Heart left ventricle (tissue), 13 donors: ENCODE results near the gene CBX1.

Experiments
- POLR2A ChIP-seq, 2 donors: fragments of 450-650 bp; IDR thresholded peaks; one replicate each; pipeline ENCODE4 v1.6.1; 2017; ENCODE audit warnings: antibody characterized with exemption in 2 of 2, mild to moderate bottlenecking in 2 of 2, moderate library complexity in 2 of 2
- TF ChIP-seq, protein P1 (sequence below), 12 donors: fragments of 200-600 bp; sonication (generic) in 4 of 12; IDR thresholded peaks; one replicate each; pipeline versions ENCODE4 v1.5.0 to v1.8.0; 2018 to 2022; ENCODE audit warnings: antibody characterized with exemption in 12 of 12, mild to moderate bottlenecking in 5 of 12
- donor health status: ischemic (EF 13 %, LVEDD 7.1; RV severe dilation, severe dysfunction).
- donor health status: DM: no; HTN: yes; CAD: no.
- donor health status: DM: no; HTN: no; CAD: no.
- donor health status: ischemic (EF 25% LVEDD 6.9; RV normal size, moderate dysfunction).
- donor health status: ischemic (EF 25% LVEDD 5.7; RV mildly dilated, moderate dysfunction).
- donor health status: ischemic (EF 35%, LVEDD 5.7; RV mildly dilated, moderate dysfunction).
- donor health status: nonischemic (EF 11% LVEDD 7.7; RV severe dilation, severe dysfunction).
- donor health status: DM: yes; HTN: yes; CAD: no.
- donor health status: PGD.
- donor health status: ischemic (EF 29% LVEDD 5.4; RV normal size, mild dysfunction).
- donor health status: nonischemic (EF 23%, LVEDD 6.1; RV moderate dilation, normal function).

DNA sequence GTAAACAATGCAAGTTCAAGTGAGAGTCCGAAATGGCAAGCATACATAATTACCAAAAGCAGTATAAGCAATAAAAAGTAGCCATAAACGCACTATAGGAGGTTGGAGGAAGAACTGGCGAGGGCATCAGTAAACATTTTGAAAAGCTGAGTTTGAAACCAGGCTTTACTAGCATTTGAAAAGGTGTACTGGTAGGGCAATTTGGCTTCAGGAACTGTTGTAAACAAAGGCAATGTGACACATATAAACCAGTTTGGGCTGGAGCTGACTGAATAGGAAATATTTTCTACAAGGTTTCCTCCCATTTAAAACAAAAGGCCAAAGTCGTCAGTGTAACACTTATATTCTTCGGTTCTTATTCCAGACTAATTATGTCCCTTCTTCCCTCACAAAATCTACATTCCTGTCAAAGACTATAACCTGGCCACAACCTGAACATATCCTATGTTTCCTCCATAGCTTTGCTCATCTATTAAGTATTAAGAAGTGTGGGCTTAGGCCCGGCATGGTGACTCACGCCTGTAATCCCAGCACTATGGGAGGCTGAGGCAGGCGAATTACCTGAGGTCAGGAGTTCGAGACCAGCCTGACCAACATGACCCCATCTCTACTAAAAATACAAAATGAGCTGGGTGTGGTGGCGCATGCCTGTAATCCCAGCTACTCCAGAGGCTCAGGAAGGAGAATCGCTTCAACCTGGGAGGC is 7.8 kb downstream of the CBX1 start:
- TF ChIP-seq, protein P1, sequence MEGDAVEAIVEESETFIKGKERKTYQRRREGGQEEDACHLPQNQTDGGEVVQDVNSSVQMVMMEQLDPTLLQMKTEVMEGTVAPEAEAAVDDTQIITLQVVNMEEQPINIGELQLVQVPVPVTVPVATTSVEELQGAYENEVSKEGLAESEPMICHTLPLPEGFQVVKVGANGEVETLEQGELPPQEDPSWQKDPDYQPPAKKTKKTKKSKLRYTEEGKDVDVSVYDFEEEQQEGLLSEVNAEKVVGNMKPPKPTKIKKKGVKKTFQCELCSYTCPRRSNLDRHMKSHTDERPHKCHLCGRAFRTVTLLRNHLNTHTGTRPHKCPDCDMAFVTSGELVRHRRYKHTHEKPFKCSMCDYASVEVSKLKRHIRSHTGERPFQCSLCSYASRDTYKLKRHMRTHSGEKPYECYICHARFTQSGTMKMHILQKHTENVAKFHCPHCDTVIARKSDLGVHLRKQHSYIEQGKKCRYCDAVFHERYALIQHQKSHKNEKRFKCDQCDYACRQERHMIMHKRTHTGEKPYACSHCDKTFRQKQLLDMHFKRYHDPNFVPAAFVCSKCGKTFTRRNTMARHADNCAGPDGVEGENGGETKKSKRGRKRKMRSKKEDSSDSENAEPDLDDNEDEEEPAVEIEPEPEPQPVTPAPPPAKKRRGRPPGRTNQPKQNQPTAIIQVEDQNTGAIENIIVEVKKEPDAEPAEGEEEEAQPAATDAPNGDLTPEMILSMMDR (IDR thresholded peaks at IDR 0.05) = no peak
- no peak for TF ChIP-seq POLR2A (IDR thresholded peaks at IDR 0.05)
